ENCODE measurements around the gene PTPRT. TPM values are rescaled to one million over a fixed set of nuclear protein-coding genes. Genes with fewer than 3 reads are reported as not detected.

PTPRT gene
- total RNA-seq, 1 donor: 0.72 TPM

- no peak for TF ChIP-seq CTCF (IDR thresholded peaks at IDR 0.05; ENCODE audit: insufficient read depth, low read length)
These were observed 757.0 kb downstream of the PTPRT start for GRCh38 chr20:42432496-42433334.

GRCh38 chr20:42430598-42430997 is 759.1 kb downstream of the PTPRT start:
- DNase-seq (ENCODE audit: low read depth): no peak

More at GRCh38 chr20:42432496-42433334, 757.0 kb downstream of the PTPRT start:
- no peak overlapping the region for H3K4me3 ChIP-seq (ENCODE audit: low read depth, low read length)
- peak; percentile 21 for DNase-seq (ENCODE audit: low read depth)

GRCh38 chr20:42429761-42430458 is 759.8 kb downstream of the PTPRT start:
- TF ChIP-seq CTCF (IDR thresholded peaks at IDR 0.05; ENCODE audit: insufficient read depth, low read length): no peak
- H3K4me3 ChIP-seq (ENCODE audit: low read depth, low read length): no peak overlapping the region
- DNase-seq (ENCODE audit: low read depth): no peak

More at GRCh38 chr20:42430598-42430997, 759.1 kb downstream of the PTPRT start:
- H3K4me3 ChIP-seq (ENCODE audit: low read depth, low read length): no peak overlapping the region
- no peak for TF ChIP-seq CTCF (IDR thresholded peaks at IDR 0.05; ENCODE audit: insufficient read depth, low read length)

GRCh38 chr20:42419814-42420532 is 769.7 kb downstream of the PTPRT start:
- no peak for TF ChIP-seq CTCF (IDR thresholded peaks at IDR 0.05; ENCODE audit: insufficient read depth, low read length)
- DNase-seq (ENCODE audit: low read depth): no peak
- H3K4me3 ChIP-seq (ENCODE audit: low read depth, low read length): no peak overlapping the region

GRCh38 chr20:42406826-42407225 is 782.9 kb downstream of the PTPRT start:
- H3K4me3 ChIP-seq (ENCODE audit: low read depth, low read length): no peak overlapping the region
- no peak for TF ChIP-seq CTCF (IDR thresholded peaks at IDR 0.05; ENCODE audit: insufficient read depth, low read length)
- DNase-seq (ENCODE audit: low read depth): no peak

GRCh38 chr20:42402455-42402854 is 787.3 kb downstream of the PTPRT start:
- no peak for DNase-seq (ENCODE audit: low read depth)
- no peak for TF ChIP-seq CTCF (IDR thresholded peaks at IDR 0.05; ENCODE audit: insufficient read depth, low read length)
- no peak overlapping the region for H3K4me3 ChIP-seq (ENCODE audit: low read depth, low read length)
